GM12878 (cell line): Measurements from ENCODE around the gene KPNA4. TPM values are rescaled to one million over a fixed set of nuclear protein-coding genes. Genes with fewer than 3 reads are reported as not detected.

Experiments
- ATAC-seq: fragments of 200-7000 bp; cut with Tn5 transposase; 3 replicates; pipeline ENCODE4 v1.9.1; 2020; ENCODE audit warnings: mild to moderate bottlenecking, moderate library complexity
- BruUV-seq: library from RNA; stranded (reverse); fragments of 400-500 nt; replicated peaks from 2 replicates; lab custom pipeline; 2021; lab: Mats Ljungman, UMichigan
- CTCF ChIA-PET: fragments of 300-600 bp; sonication (Branson Sonifier 250); formaldehyde crosslinking; extraction: SDS; loops from one replicate; lab custom pipeline; 2021; ENCODE audit warnings: inconsistent platforms; lab: Yijun Ruan, JAX
- POLR2A ChIA-PET: fragments of 350-600 bp; formaldehyde crosslinking; extraction: SDS; loops from one replicate; lab custom pipeline; 2021; ENCODE audit warnings: inconsistent platforms; lab: Charles Lee
- RAD21 ChIA-PET: fragments of 300-600 bp; sonication (Branson Sonifier 250); formaldehyde crosslinking; loops from one replicate; lab custom pipeline; 2023; ENCODE audit warnings: antibody characterized with exemption; ENCODE audit not compliant: unreplicated experiment; lab: Charles Lee
- SMC1A ChIA-PET: fragments of 300-600 bp; sonication (Branson Sonifier 250); formaldehyde crosslinking; loops from one replicate; lab custom pipeline; 2023; ENCODE audit not compliant: unreplicated experiment, uncharacterized antibody; lab: Charles Lee
- DNase-seq: peaks from one replicate; pipeline ENCODE4 v3.0.0-alpha.2; 2011; ENCODE audit warnings: low read depth, low spot score
- FAIRE-seq: peaks from 3 replicates; lab custom pipeline; 2011; peaks lifted over from hg19 to GRCh38; lab: Jason Lieb, UNC
- H2AFZ ChIP-seq: 2 replicates; pipeline ENCODE4 v1.6.0; 2011; ENCODE audit warnings: low read depth, low read length, control low read depth; ENCODE audit not compliant: control insufficient read depth
- H3K27ac ChIP-seq: 2 replicates; pipeline ENCODE4 v1.5.1; 2011; ENCODE audit warnings: control low read depth; ENCODE audit not compliant: control insufficient read depth, insufficient read depth
- H3K27me3 ChIP-seq, 2 experiments: replicated peaks in 1 of 2; 2 replicates each; pipeline versions ENCODE4 v1.6.0 to v1.6.1; 2011; ENCODE audit warnings: low read length in 1 of 2; ENCODE audit not compliant: control insufficient read depth in 2 of 2, insufficient read depth in 2 of 2
- H3K36me3 ChIP-seq, 2 experiments: 2 replicates each; pipeline ENCODE4 v1.5.1; 2011; ENCODE audit warnings: low read length in 1 of 2; ENCODE audit not compliant: control insufficient read depth in 2 of 2, insufficient read depth in 2 of 2
- H3K4me1 ChIP-seq: 2 replicates; pipeline ENCODE4 v1.6.1; 2011; ENCODE audit warnings: mild to moderate bottlenecking, low read length, moderate library complexity, mixed read lengths; ENCODE audit not compliant: control insufficient read depth, insufficient read depth
- H3K4me2 ChIP-seq: 2 replicates; pipeline ENCODE4 v1.6.0; 2011; ENCODE audit warnings: control low read depth; ENCODE audit not compliant: control insufficient read depth, insufficient read depth
- H3K4me3 ChIP-seq: fragments of 200-600 bp; sonication (generic); 2 replicates; pipeline ENCODE4 v1.5.1; 2016
- H3K79me2 ChIP-seq: 2 replicates; pipeline ENCODE4 v1.6.0; 2011; ENCODE audit warnings: low read length; ENCODE audit not compliant: control insufficient read depth, insufficient read depth
- H3K9ac ChIP-seq: 2 replicates; pipeline ENCODE4 v1.8.0; 2011; ENCODE audit warnings: low read length, control low read depth, mixed read lengths; ENCODE audit not compliant: control insufficient read depth, insufficient read depth
- H3K9me3 ChIP-seq: replicated peaks from 3 replicates; pipeline ENCODE4 v1.5.1; 2011; ENCODE audit warnings: mild to moderate bottlenecking, low read length; ENCODE audit not compliant: control insufficient read depth, insufficient read depth
- H4K20me1 ChIP-seq: 2 replicates; pipeline ENCODE4 v1.6.0; 2011; ENCODE audit not compliant: control insufficient read depth, insufficient read depth
- BRCA1 ChIP-seq: IDR thresholded peaks from 2 replicates; pipeline ENCODE4 v1.6.1; 2011; ENCODE audit warnings: low read depth, low read length, improper control_type of control experiment
- CBX3 ChIP-seq: fragments of 200-600 bp; sonication (generic); IDR thresholded peaks from 2 replicates; pipeline ENCODE4 v1.6.1; 2016; ENCODE audit warnings: low read depth, borderline replicate concordance
- HDAC2 ChIP-seq: fragments of 200-600 bp; sonication (generic); IDR thresholded peaks from 2 replicates; pipeline ENCODE4 v1.6.1; 2017
- IKZF1 ChIP-seq: fragments of 450-650 bp; conservative IDR thresholded peaks from 2 replicates; pipeline ENCODE4 v1.6.1; 2017; ENCODE audit warnings: antibody characterized with exemption, mild to moderate bottlenecking
- MTA2 ChIP-seq: fragments of 450-650 bp; IDR thresholded peaks from 2 replicates; pipeline ENCODE4 v1.6.1; 2016; ENCODE audit warnings: low read depth, mild to moderate bottlenecking, moderate library complexity
- MYB ChIP-seq: fragments of 150-350 bp; IDR thresholded peaks from 2 replicates; pipeline ENCODE4 v1.6.1; 2014; ENCODE audit warnings: mild to moderate bottlenecking, low read depth, low read length, borderline replicate concordance
- NBN ChIP-seq: fragments of 450-650 bp; IDR thresholded peaks from 2 replicates; pipeline ENCODE4 v1.6.1; 2016
- PAX5 ChIP-seq: IDR thresholded peaks from 2 replicates; pipeline ENCODE4 v1.6.1; 2011; ENCODE audit warnings: low read depth, low read length, borderline replicate concordance
- RUNX3 ChIP-seq: IDR thresholded peaks from 2 replicates; pipeline ENCODE4 v1.6.1; 2012; ENCODE audit warnings: low read length, inconsistent platforms
- SUZ12 ChIP-seq: fragments of 200-600 bp; sonication (generic); IDR thresholded peaks from one replicate; pipeline ENCODE4 v1.6.1; 2018; ENCODE audit warnings: antibody characterized with exemption, mild to moderate bottlenecking; ENCODE audit not compliant: unreplicated experiment
- ZNF622 ChIP-seq: fragments of 450-650 bp; IDR thresholded peaks from 2 replicates; pipeline ENCODE4 v1.6.1; 2017; ENCODE audit warnings: mild to moderate bottlenecking, inconsistent platforms
- WGBS: methylation state at CpG from one replicate; pipeline ENCODE4 v1.1.6; 2016; ENCODE audit warnings: low lambda C conversion rate; ENCODE audit not compliant: insufficient replicate concordance, insufficient coverage; ENCODE audit errors: missing lambda C conversion rate; 5-methylcytosine and 5-hydroxymethylcytosine counted together
- in situ Hi-C: fragments of 300-500 bp; cut with MboI; formaldehyde crosslinking; loops from 9 replicates; pipeline ENCODE4 v1.14.3; 2018; ENCODE audit warnings: mixed read lengths
- intact Hi-C: fragments of 100-400 bp; cut with micrococcal nuclease; formaldehyde crosslinking; loops from one replicate; pipeline ENCODE4 v1.14.2; 2022; ENCODE audit not compliant: unreplicated experiment
- polyA plus RNA-seq, 11 experiments: library from polyadenylated mRNA; depleted of rRNA in 4 of 11; unstranded in 6 of 11; stranded (reverse) in 5 of 11; fragments of >200 nt; fragmentation: Nextera tagmentation in 4 of 11; fragmentation: Illumina TruSeq in 1 of 11; extraction: Ambion mirVana in 4 of 11; extraction: Trizol in 1 of 11; gene quantifications; 1 replicate in 1 of 11; 2 replicates in 10 of 11; pipeline versions ENCODE4 v1.2.1 to v1.2.3, GENCODE V29; 2011 to 2016; ENCODE audit warnings: inconsistent platforms in 2 of 11, missing spikeins in 2 of 11, low read depth in 1 of 11
- total RNA-seq, 4 experiments: library from RNA; depleted of rRNA in 3 of 4; stranded (reverse); fragments of >200 nt in 3 of 4; fragmentation: Illumina TruSeq in 1 of 4; extraction: Trizol in 1 of 4; gene quantifications; 2 replicates each; pipeline versions ENCODE4 v1.2.1 to v1.2.3, GENCODE V29; 2013 to 2021
- TF ChIP-seq, protein P1 (sequence below): IDR thresholded peaks from 2 replicates; pipeline ENCODE4 v1.6.1; 2011; ENCODE audit warnings: borderline replicate concordance, low read depth, mild to moderate bottlenecking, moderate library complexity, low read length; ENCODE audit not compliant: insufficient read depth, poor library complexity, severe bottlenecking
- TF ChIP-seq, protein P2 (sequence below): fragments of 450-650 bp; IDR thresholded peaks from 2 replicates; pipeline ENCODE4 v1.6.1; 2018; ENCODE audit warnings: borderline replicate concordance, mild to moderate bottlenecking; ENCODE audit not compliant: partially characterized antibody
- TF ChIP-seq, protein P3 (sequence below): fragments of 450-650 bp; IDR thresholded peaks from 2 replicates; pipeline ENCODE4 v1.6.1; 2016; ENCODE audit warnings: mild to moderate bottlenecking, moderate library complexity, borderline replicate concordance

Gene KPNA4
- total and polyA plus RNA-seq, 10 of the 15 experiments (the other 5 are each of a cell fraction or from before 2014, with no cell fraction given), result 9.9 to 40.6 (median 18.1) TPM

DNA sequence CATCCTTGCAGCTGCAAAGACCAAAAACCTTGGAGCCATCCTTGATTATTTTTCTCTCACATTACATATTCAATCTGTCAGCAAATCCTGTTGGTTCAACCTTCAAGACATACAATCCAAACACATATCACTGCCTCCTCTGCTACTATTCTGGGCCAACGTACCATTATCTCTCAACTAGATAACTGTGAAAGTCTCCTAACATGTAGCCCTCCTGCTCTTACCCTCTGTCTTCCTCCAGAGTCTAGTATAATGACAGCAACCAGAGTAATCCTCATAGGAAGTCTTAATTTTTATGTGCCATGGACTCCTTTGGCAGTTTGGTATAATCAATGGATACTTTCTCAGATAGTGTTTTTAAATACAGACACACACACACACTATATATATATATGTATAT is 27.6 kb downstream of the KPNA4 start:
- BruUV-seq, result no TSS peak
- ATAC-seq (no peak), FAIRE-seq (no peak), DNase-seq (no peak)
- intact Hi-C loops (no loop called here), in situ Hi-C loops (no loop called here)
- Histone ChIP-seq H3K4me3 (no peak overlapping the region), H3K4me1 (no peaks in the 10 kb centered on the region), H3K79me2 (peaks cover 48% of the 10 kb centered on the region), H3K27me3 (no peaks in the 10 kb centered on the region), H2AFZ (no peak overlapping the region), H3K36me3 (0 out of 4 replicates have a peak, but pooled peaks cover 0 to 3% of the 10 kb centered on the region in 2 experiments), H3K4me2 (no peak overlapping the region), H4K20me1 (no peaks in the 10 kb centered on the region), H3K9me3 (no peaks in the 10 kb centered on the region), H3K9ac (no peak overlapping the region), H3K27ac (no peak overlapping the region)
- TF ChIP-seq, protein P1, sequence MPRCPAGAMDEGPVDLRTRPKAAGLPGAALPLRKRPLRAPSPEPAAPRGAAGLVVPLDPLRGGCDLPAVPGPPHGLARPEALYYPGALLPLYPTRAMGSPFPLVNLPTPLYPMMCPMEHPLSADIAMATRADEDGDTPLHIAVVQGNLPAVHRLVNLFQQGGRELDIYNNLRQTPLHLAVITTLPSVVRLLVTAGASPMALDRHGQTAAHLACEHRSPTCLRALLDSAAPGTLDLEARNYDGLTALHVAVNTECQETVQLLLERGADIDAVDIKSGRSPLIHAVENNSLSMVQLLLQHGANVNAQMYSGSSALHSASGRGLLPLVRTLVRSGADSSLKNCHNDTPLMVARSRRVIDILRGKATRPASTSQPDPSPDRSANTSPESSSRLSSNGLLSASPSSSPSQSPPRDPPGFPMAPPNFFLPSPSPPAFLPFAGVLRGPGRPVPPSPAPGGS, result no peak
- TF ChIP-seq HDAC2 (no peak), PAX5 (no peak), CBX3 (no peak), SUZ12 (no peak), RUNX3 (no peak), IKZF1 (no peak), BRCA1 (no peak), NBN (no peak), MYB (no peak), ZNF622 (no peak), MTA2 (no peak)
- TF ChIP-seq, protein P2, sequence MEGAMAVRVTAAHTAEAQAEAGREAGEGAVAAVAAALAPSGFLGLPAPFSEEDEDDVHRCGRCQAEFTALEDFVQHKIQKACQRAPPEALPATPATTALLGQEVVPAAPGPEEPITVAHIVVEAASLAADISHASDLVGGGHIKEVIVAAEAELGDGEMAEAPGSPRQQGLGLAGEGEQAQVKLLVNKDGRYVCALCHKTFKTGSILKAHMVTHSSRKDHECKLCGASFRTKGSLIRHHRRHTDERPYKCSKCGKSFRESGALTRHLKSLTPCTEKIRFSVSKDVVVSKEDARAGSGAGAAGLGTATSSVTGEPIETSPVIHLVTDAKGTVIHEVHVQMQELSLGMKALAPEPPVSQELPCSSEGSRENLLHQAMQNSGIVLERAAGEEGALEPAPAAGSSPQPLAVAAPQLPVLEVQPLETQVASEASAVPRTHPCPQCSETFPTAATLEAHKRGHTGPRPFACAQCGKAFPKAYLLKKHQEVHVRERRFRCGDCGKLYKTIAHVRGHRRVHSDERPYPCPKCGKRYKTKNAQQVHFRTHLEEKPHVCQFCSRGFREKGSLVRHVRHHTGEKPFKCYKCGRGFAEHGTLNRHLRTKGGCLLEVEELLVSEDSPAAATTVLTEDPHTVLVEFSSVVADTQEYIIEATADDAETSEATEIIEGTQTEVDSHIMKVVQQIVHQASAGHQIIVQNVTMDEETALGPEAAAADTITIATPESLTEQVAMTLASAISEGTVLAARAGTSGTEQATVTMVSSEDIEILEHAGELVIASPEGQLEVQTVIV, result no peak
- TF ChIP-seq, protein P3, sequence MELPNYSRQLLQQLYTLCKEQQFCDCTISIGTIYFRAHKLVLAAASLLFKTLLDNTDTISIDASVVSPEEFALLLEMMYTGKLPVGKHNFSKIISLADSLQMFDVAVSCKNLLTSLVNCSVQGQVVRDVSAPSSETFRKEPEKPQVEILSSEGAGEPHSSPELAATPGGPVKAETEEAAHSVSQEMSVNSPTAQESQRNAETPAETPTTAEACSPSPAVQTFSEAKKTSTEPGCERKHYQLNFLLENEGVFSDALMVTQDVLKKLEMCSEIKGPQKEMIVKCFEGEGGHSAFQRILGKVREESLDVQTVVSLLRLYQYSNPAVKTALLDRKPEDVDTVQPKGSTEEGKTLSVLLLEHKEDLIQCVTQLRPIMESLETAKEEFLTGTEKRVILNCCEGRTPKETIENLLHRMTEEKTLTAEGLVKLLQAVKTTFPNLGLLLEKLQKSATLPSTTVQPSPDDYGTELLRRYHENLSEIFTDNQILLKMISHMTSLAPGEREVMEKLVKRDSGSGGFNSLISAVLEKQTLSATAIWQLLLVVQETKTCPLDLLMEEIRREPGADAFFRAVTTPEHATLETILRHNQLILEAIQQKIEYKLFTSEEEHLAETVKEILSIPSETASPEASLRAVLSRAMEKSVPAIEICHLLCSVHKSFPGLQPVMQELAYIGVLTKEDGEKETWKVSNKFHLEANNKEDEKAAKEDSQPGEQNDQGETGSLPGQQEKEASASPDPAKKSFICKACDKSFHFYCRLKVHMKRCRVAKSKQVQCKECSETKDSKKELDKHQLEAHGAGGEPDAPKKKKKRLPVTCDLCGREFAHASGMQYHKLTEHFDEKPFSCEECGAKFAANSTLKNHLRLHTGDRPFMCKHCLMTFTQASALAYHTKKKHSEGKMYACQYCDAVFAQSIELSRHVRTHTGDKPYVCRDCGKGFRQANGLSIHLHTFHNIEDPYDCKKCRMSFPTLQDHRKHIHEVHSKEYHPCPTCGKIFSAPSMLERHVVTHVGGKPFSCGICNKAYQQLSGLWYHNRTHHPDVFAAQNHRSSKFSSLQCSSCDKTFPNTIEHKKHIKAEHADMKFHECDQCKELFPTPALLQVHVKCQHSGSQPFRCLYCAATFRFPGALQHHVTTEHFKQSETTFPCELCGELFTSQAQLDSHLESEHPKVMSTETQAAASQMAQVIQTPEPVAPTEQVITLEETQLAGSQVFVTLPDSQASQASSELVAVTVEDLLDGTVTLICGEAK, result no peak
- POLR2A ChIA-PET, result no interaction called here
- 55% methylated on average over 1 of the region's 1 CpG for WGBS
- SMC1A ChIA-PET, result no interaction called here
- CTCF ChIA-PET, result no interaction called here
- RAD21 ChIA-PET, result interaction anchor here (1.0 kb wide), 1 partner anchor 88 kb away, joined by 3 read pairs; the partner anchor contains the start of gene TRIM59
